Cardiac fibroblast (primary cell): ENCODE data around the gene DTHD1.

Source experiments
- DNase-seq, 2 donors: peaks; one replicate each; pipeline versions ENCODE4 v3.0.0 to v3.0.0-alpha.2; 2010; ENCODE audit warnings: low read depth in 2 of 2
- H3K4me3 ChIP-seq, 2 donors: replicated peaks in 1 of 2; 1 replicate in 1 of 2; 2 replicates in 1 of 2; pipeline ENCODE4 v1.5.1; 2011; ENCODE audit warnings: low read depth in 2 of 2, low read length in 2 of 2, mild to moderate bottlenecking in 2 of 2, moderate library complexity in 1 of 2
- TF ChIP-seq, protein P1 (sequence below): IDR thresholded peaks from one replicate; pipeline ENCODE4 v1.5.1; 2011; ENCODE audit warnings: low read depth, mild to moderate bottlenecking, low read length, inconsistent platforms

Gene DTHD1

DNA sequence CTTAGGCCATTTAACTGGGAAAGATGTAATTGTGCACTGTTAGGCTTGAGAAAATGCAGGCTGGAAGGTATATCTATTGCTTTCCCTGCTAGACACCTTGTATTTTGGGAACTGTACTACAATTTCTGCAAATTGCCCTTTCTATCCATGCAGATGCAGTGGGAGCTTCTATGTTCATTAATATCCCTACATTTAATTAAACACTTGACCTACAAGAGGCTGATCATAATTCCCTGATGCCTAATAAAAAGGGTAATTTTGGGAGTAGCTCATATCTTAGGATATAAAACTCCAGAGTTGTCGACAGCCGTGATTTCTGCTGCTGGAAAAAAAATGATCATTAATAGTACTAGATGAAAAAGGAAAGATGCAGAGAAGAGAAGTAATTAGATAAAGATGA is 19.7 kb downstream of the DTHD1 start:
- TF ChIP-seq, protein P1, sequence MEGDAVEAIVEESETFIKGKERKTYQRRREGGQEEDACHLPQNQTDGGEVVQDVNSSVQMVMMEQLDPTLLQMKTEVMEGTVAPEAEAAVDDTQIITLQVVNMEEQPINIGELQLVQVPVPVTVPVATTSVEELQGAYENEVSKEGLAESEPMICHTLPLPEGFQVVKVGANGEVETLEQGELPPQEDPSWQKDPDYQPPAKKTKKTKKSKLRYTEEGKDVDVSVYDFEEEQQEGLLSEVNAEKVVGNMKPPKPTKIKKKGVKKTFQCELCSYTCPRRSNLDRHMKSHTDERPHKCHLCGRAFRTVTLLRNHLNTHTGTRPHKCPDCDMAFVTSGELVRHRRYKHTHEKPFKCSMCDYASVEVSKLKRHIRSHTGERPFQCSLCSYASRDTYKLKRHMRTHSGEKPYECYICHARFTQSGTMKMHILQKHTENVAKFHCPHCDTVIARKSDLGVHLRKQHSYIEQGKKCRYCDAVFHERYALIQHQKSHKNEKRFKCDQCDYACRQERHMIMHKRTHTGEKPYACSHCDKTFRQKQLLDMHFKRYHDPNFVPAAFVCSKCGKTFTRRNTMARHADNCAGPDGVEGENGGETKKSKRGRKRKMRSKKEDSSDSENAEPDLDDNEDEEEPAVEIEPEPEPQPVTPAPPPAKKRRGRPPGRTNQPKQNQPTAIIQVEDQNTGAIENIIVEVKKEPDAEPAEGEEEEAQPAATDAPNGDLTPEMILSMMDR = no peak
- DNase-seq = no peak
- H3K4me3 ChIP-seq = no peak overlapping the region

GRCh38 chr4:36303426-36304137 is 22.2 kb downstream of the DTHD1 start:
- DNase-seq = no peak
- TF ChIP-seq, protein P1 = no peak
- H3K4me3 ChIP-seq = no peak overlapping the region

GRCh38 chr4:36304138-36304681 is 22.8 kb downstream of the DTHD1 start:
- no peak overlapping the region for H3K4me3 ChIP-seq
- TF ChIP-seq, protein P1 = no peak
- DNase-seq = no peak

DNA sequence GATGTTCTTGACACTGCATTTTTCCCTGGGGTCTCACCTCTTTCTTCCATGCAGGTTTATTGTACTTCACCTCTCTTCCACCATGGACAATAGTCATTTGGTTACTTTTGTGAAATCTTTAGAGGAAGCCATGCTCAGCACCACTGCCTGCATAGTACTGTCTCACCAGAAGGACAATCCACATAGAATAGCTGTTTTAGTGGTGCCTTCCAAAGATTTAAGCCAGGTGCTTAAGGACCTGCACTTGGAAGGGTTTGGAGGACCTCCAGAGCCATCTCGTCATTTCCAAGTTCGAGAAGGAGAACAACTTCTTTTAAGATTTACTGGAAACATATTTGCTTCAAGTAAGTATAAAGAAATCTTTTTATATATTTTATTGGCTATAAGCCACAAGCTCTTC is 26.7 kb downstream of the DTHD1 start:
- TF ChIP-seq, protein P1 = no peak
- no peak for DNase-seq
- H3K4me3 ChIP-seq = no peak overlapping the region

- TF ChIP-seq, protein P1 = no peak
- no peak overlapping the region for H3K4me3 ChIP-seq
- no peak for DNase-seq
These were observed 28.8 kb downstream of the DTHD1 start for GRCh38 chr4:36310216-36310615.

- DNase-seq = no peak
- H3K4me3 ChIP-seq = no peak overlapping the region
- TF ChIP-seq, protein P1 = no peak
These were observed 29.4 kb downstream of the DTHD1 start for GRCh38 chr4:36310793-36311192.
